SU-DHL-6 (cell line): Measurements from ENCODE around the gene LLGL2.

Experiments
- H2AFZ ChIP-seq: fragments of 200-600 bp; sonication (generic); 2 replicates; pipeline ENCODE4 v1.6.1; 2014; ENCODE audit warnings: low read depth, mild to moderate bottlenecking, moderate library complexity, mixed read lengths, antibody characterized with exemption, low read length; ENCODE audit not compliant: severe bottlenecking
- H3F3A ChIP-seq: fragments of 200-600 bp; shearing (Covaris generic); 2 replicates; pipeline ENCODE4 v1.6.0; 2016; ENCODE audit warnings: antibody characterized with exemption, mild to moderate bottlenecking; ENCODE audit not compliant: insufficient read depth
- H3K27ac ChIP-seq: fragments of 200-600 bp; sonication (generic); 2 replicates; pipeline ENCODE4 v1.5.1; 2016; ENCODE audit warnings: low read depth, mild to moderate bottlenecking, low read length, moderate library complexity, mixed read lengths
- H3K27me3 ChIP-seq: fragments of 200-600 bp; sonication (generic), shearing (Covaris generic); 2 replicates; pipeline ENCODE4 v1.6.0; 2014; ENCODE audit warnings: mild to moderate bottlenecking, low read length
- H3K36me3 ChIP-seq: fragments of 200-600 bp; sonication (generic); 2 replicates; pipeline ENCODE4 v1.6.1; 2014; ENCODE audit warnings: mild to moderate bottlenecking, low read length, mixed read lengths
- H3K4me2 ChIP-seq: fragments of 300-600, 200-600 bp; shearing (Covaris generic), sonication (generic); 2 replicates; pipeline ENCODE4 v1.6.0; 2014; ENCODE audit warnings: low read length, low read depth, mild to moderate bottlenecking; ENCODE audit not compliant: poor library complexity, severe bottlenecking
- H3K4me3 ChIP-seq: fragments of 200-600 bp; sonication (generic); 2 replicates; pipeline ENCODE4 v1.5.1; 2014; ENCODE audit warnings: antibody characterized with exemption, low read length, mild to moderate bottlenecking, mixed read lengths; ENCODE audit not compliant: insufficient read depth, poor library complexity, severe bottlenecking
- H3K79me2 ChIP-seq: fragments of 200-600 bp; sonication (generic); 2 replicates; pipeline ENCODE4 v1.6.1; 2014; ENCODE audit warnings: mild to moderate bottlenecking, low read length, moderate library complexity; ENCODE audit not compliant: insufficient read depth
- H3K9ac ChIP-seq: fragments of 200-600 bp; sonication (generic); 2 replicates; pipeline ENCODE4 v1.7.0; 2014; ENCODE audit warnings: mild to moderate bottlenecking, low read length
- H3K9me2 ChIP-seq: fragments of 200-600 bp; sonication (generic); replicated peaks from 2 replicates; pipeline ENCODE4 v1.6.1; 2014; ENCODE audit warnings: low read length; ENCODE audit not compliant: insufficient read depth
- H3K9me3 ChIP-seq: fragments of 200-600 bp; sonication (generic); 2 replicates; pipeline ENCODE4 v1.6.1; 2014; ENCODE audit warnings: low read length, mixed read lengths; ENCODE audit not compliant: insufficient read depth
- H4K20me1 ChIP-seq: fragments of 200-600 bp; sonication (generic); 2 replicates; pipeline ENCODE4 v1.6.1; 2014; ENCODE audit warnings: low read depth, mild to moderate bottlenecking, antibody characterized with exemption, low read length, moderate library complexity, mixed read lengths
- CTCF ChIP-seq: fragments of 200-600 bp; sonication (generic); IDR thresholded peaks from one replicate; pipeline ENCODE4 v1.5.1; 2017; ENCODE audit warnings: antibody characterized with exemption, mild to moderate bottlenecking, low read length, moderate library complexity; ENCODE audit not compliant: insufficient read depth, poor library complexity, severe bottlenecking
- EZH2phosphoT487 ChIP-seq: fragments of 200-600 bp; sonication (generic), shearing (Covaris generic); conservative IDR thresholded peaks from 2 replicates; pipeline ENCODE4 v1.6.1; 2018; ENCODE audit warnings: mild to moderate bottlenecking, antibody characterized with exemption, low read length, moderate library complexity, mixed read lengths

Gene LLGL2

GRCh38 chr17:75531721-75532072 lies 6.2 kb downstream of the LLGL2 start:
- Histone ChIP-seq H3K27me3 (no peaks in the 10 kb centered on the region), H2AFZ (no peak overlapping the region), H3K27ac (no peak overlapping the region), H3K4me2 (no peak overlapping the region), H3K79me2 (no peaks in the 10 kb centered on the region), H4K20me1 (no peaks in the 10 kb centered on the region), H3K9me3 (no peaks in the 10 kb centered on the region), H3K36me3 (no peaks in the 10 kb centered on the region), H3F3A (no peaks in the 10 kb centered on the region), H3K9me2 (no peaks in the 10 kb centered on the region), H3K9ac (no peak overlapping the region), H3K4me3 (no peak overlapping the region)
- TF ChIP-seq EZH2phosphoT487 (no peak), CTCF (no peak)

- H3F3A ChIP-seq = no peaks in the 10 kb centered on the region
- no peaks in the 10 kb centered on the region for H4K20me1 ChIP-seq
- no peaks in the 10 kb centered on the region for H3K9me2 ChIP-seq
- no peaks in the 10 kb centered on the region for H3K79me2 ChIP-seq
- H3K27ac ChIP-seq = no peak overlapping the region
- no peaks in the 10 kb centered on the region for H3K36me3 ChIP-seq
- no peak overlapping the region for H2AFZ ChIP-seq
- H3K4me3 ChIP-seq = no peak overlapping the region
- H3K9me3 ChIP-seq = no peaks in the 10 kb centered on the region
- no peaks in the 10 kb centered on the region for H3K27me3 ChIP-seq
- TF ChIP-seq CTCF (no peak), EZH2phosphoT487 (no peak)
- H3K9ac ChIP-seq = no peak overlapping the region
- H3K4me2 ChIP-seq = no peak overlapping the region
These were observed 9.6 kb downstream of the LLGL2 start for GRCh38 chr17:75535119-75535537.

- H4K20me1 ChIP-seq = no peaks in the 10 kb centered on the region
- H3K79me2 ChIP-seq = no peaks in the 10 kb centered on the region
- no peak overlapping the region for H3K9ac ChIP-seq
- H2AFZ ChIP-seq = no peak overlapping the region
- H3K36me3 ChIP-seq = no peaks in the 10 kb centered on the region
- H3K9me3 ChIP-seq = no peaks in the 10 kb centered on the region
- no peak for TF ChIP-seq CTCF
- TF ChIP-seq EZH2phosphoT487 = no peak
- no peak overlapping the region for H3K4me2 ChIP-seq
- no peak overlapping the region for H3K27ac ChIP-seq
- H3K9me2 ChIP-seq = no peaks in the 10 kb centered on the region
- H3K4me3 ChIP-seq = no peak overlapping the region
- H3F3A ChIP-seq = no peaks in the 10 kb centered on the region
- no peaks in the 10 kb centered on the region for H3K27me3 ChIP-seq
These were observed 10.4 kb downstream of the LLGL2 start for GRCh38 chr17:75535871-75536270.

- Histone ChIP-seq H3K27me3 (no peaks in the 10 kb centered on the region), H2AFZ (no peak overlapping the region), H3K4me3 (no peak overlapping the region), H3K27ac (no peak overlapping the region), H3K79me2 (no peaks in the 10 kb centered on the region), H3K9ac (no peak overlapping the region), H3K9me3 (no peaks in the 10 kb centered on the region), H3K36me3 (no peaks in the 10 kb centered on the region), H3K4me2 (no peak overlapping the region), H4K20me1 (no peaks in the 10 kb centered on the region), H3K9me2 (no peaks in the 10 kb centered on the region), H3F3A (no peaks in the 10 kb centered on the region)
- no peak for TF ChIP-seq CTCF
- TF ChIP-seq EZH2phosphoT487 = no peak
These were observed 10.9 kb downstream of the LLGL2 start for GRCh38 chr17:75536366-75536765.
